WTC11 (cell line): ENCODE results near the gene OPCML. TPM values are rescaled to one million over a fixed set of nuclear protein-coding genes. Genes with fewer than 3 reads are reported as not detected.

Experiments used
- AR ChIP-seq: fragments of 250-450 bp; sonication (Bioruptor Pico); IDR thresholded peaks from 2 replicates; pipeline ENCODE4 v1.9.0; 2021; ENCODE audit warnings: mild to moderate bottlenecking
- ATF6 ChIP-seq: sonication (generic); formaldehyde crosslinking; IDR thresholded peaks from 2 replicates; pipeline ENCODE4 v1.8.1; 2023; ENCODE audit warnings: mild to moderate bottlenecking, missing genetic modification reagents
- CDX4 ChIP-seq: fragments of 250-450 bp; sonication (Bioruptor Pico); IDR thresholded peaks from 2 replicates; pipeline ENCODE4 v1.9.0; 2021; ENCODE audit warnings: moderate library complexity, mild to moderate bottlenecking, inconsistent platforms, borderline replicate concordance
- CTCF ChIP-seq: fragments of 200-600 bp; IDR thresholded peaks from 2 replicates; pipeline ENCODE4 v1.8.0; 2022; ENCODE audit warnings: antibody characterized with exemption
- E2F1 ChIP-seq: sonication (generic); formaldehyde crosslinking; IDR thresholded peaks from 2 replicates; pipeline ENCODE4 v1.8.0; 2022; ENCODE audit warnings: mild to moderate bottlenecking, missing genetic modification reagents
- ELF4 ChIP-seq: sonication (generic); formaldehyde crosslinking; IDR thresholded peaks from 2 replicates; pipeline ENCODE4 v1.8.1; 2022; ENCODE audit warnings: low read depth, mild to moderate bottlenecking, moderate library complexity, missing genetic modification reagents
- ERG ChIP-seq: fragments of 250-450 bp; sonication (Bioruptor Pico); IDR thresholded peaks from 2 replicates; pipeline ENCODE4 v1.8.0; 2021; ENCODE audit warnings: mild to moderate bottlenecking
- ESRRA ChIP-seq: sonication (generic); formaldehyde crosslinking; IDR thresholded peaks from 2 replicates; pipeline ENCODE4 v1.8.1; 2022; ENCODE audit warnings: mild to moderate bottlenecking, missing genetic modification reagents, borderline replicate concordance
- ETV6 ChIP-seq: sonication (generic); formaldehyde crosslinking; IDR thresholded peaks from 2 replicates; pipeline ENCODE4 v1.8.1; 2022; ENCODE audit warnings: mild to moderate bottlenecking, missing genetic modification reagents
- GRHL2 ChIP-seq: fragments of 250-450 bp; sonication (Bioruptor Pico); IDR thresholded peaks from 2 replicates; pipeline ENCODE4 v1.8.0; 2022; ENCODE audit warnings: mild to moderate bottlenecking, moderate library complexity; ENCODE audit not compliant: insufficient replicate concordance, severe bottlenecking
- MAX ChIP-seq: sonication (generic); formaldehyde crosslinking; IDR thresholded peaks from 2 replicates; pipeline ENCODE4 v1.8.0; 2022; ENCODE audit warnings: mild to moderate bottlenecking, missing genetic modification reagents
- MXD4 ChIP-seq: fragments of 250-450 bp; sonication (Bioruptor Pico); IDR thresholded peaks from 2 replicates; pipeline ENCODE4 v1.8.0; 2021; ENCODE audit warnings: mild to moderate bottlenecking, moderate library complexity, borderline replicate concordance
- MYBL2 ChIP-seq: sonication (generic); formaldehyde crosslinking; IDR thresholded peaks from 2 replicates; pipeline ENCODE4 v1.8.1; 2023; ENCODE audit warnings: mild to moderate bottlenecking, moderate library complexity, missing genetic modification reagents
- NFATC4 ChIP-seq: fragments of 250-450 bp; sonication (Bioruptor Pico); IDR thresholded peaks from 2 replicates; pipeline ENCODE4 v1.9.0; 2021; ENCODE audit warnings: mild to moderate bottlenecking
- NFYB ChIP-seq: sonication (generic); formaldehyde crosslinking; conservative IDR thresholded peaks from 2 replicates; pipeline ENCODE4 v1.8.0; 2022; ENCODE audit warnings: low read depth, missing genetic modification reagents
- NR3C1 ChIP-seq: sonication (generic); formaldehyde crosslinking; conservative IDR thresholded peaks from 2 replicates; pipeline ENCODE4 v1.8.1; 2023; ENCODE audit warnings: low read depth, mild to moderate bottlenecking, missing genetic modification reagents
- PREB ChIP-seq: sonication (generic); formaldehyde crosslinking; IDR thresholded peaks from 2 replicates; pipeline ENCODE4 v1.8.1; 2022; ENCODE audit warnings: mild to moderate bottlenecking, missing genetic modification reagents, moderate library complexity, borderline replicate concordance
- SOX15 ChIP-seq: fragments of 250-450 bp; sonication (Bioruptor Pico); IDR thresholded peaks from 2 replicates; pipeline ENCODE4 v1.9.0; 2021; ENCODE audit warnings: mild to moderate bottlenecking
- SP1 ChIP-seq: sonication (generic); formaldehyde crosslinking; conservative IDR thresholded peaks from 2 replicates; pipeline ENCODE4 v1.8.1; 2022; ENCODE audit warnings: missing genetic modification reagents
- TCF7 ChIP-seq: sonication (generic); formaldehyde crosslinking; IDR thresholded peaks from 2 replicates; pipeline ENCODE4 v1.8.0; 2022; ENCODE audit warnings: mild to moderate bottlenecking, low read depth, missing genetic modification reagents, moderate library complexity
- TP53 ChIP-seq: sonication (generic); formaldehyde crosslinking; IDR thresholded peaks from 2 replicates; pipeline ENCODE4 v1.8.1; 2023; ENCODE audit warnings: mild to moderate bottlenecking, missing genetic modification reagents
- ZBTB21 ChIP-seq: sonication (generic); formaldehyde crosslinking; IDR thresholded peaks from 2 replicates; pipeline ENCODE4 v1.8.1; 2023; ENCODE audit warnings: mild to moderate bottlenecking, missing genetic modification reagents, borderline replicate concordance
- ZMAT4 ChIP-seq: fragments of 250-450 bp; sonication (Bioruptor Pico); IDR thresholded peaks from 2 replicates; pipeline ENCODE4 v1.9.0; 2021; ENCODE audit warnings: mild to moderate bottlenecking
- ZNF219 ChIP-seq: sonication (generic); formaldehyde crosslinking; IDR thresholded peaks from 2 replicates; pipeline ENCODE4 v1.8.0; 2023; ENCODE audit warnings: missing genetic modification reagents, mild to moderate bottlenecking, borderline replicate concordance
- ZNF263 ChIP-seq: sonication (generic); formaldehyde crosslinking; IDR thresholded peaks from 2 replicates; pipeline ENCODE4 v1.8.1; 2022; ENCODE audit warnings: low read depth, mild to moderate bottlenecking, moderate library complexity, missing genetic modification reagents
- ZNF396 ChIP-seq: fragments of 250-450 bp; sonication (Bioruptor Pico); IDR thresholded peaks from 2 replicates; pipeline ENCODE4 v1.8.0; 2021; ENCODE audit warnings: mild to moderate bottlenecking, moderate library complexity, borderline replicate concordance
- ZNF423 ChIP-seq: fragments of 250-450 bp; sonication (Bioruptor Pico); IDR thresholded peaks from 2 replicates; pipeline ENCODE4 v2.1.2; 2022; ENCODE audit warnings: mild to moderate bottlenecking, moderate library complexity
- ZNF671 ChIP-seq: fragments of 250-450 bp; sonication (Bioruptor Pico); IDR thresholded peaks from 2 replicates; pipeline ENCODE4 v1.8.0; 2021; ENCODE audit warnings: mild to moderate bottlenecking
- total RNA-seq: library from RNA; stranded (reverse); gene quantifications from 3 replicates; pipeline ENCODE4 v1.2.3, GENCODE V29; 2021

Gene OPCML
- total RNA-seq, 1 experiment from 2014 or later: 1.5 TPM

GRCh38 chr11:133541021-133541719 is 8.9 kb upstream of the OPCML start (continued):
- no peak for TF ChIP-seq PREB (CRISPR knock-in tag)
- peak; percentile 37; the same call in 1 of the 2 replicates for TF ChIP-seq ZNF423
- TF ChIP-seq ZNF671 (CRISPR knock-in tag): no peak
- no peak for TF ChIP-seq NFYB
- TF ChIP-seq SOX15 (CRISPR knock-in tag): no peak
- TF ChIP-seq TCF7: no peak
- peak; percentile 97 for TF ChIP-seq ETV6 (CRISPR knock-in tag)
- TF ChIP-seq CDX4 (CRISPR knock-in tag): no peak
- TF ChIP-seq CTCF: no peak
- no peak for TF ChIP-seq GRHL2 (CRISPR knock-in tag)
- TF ChIP-seq ZNF396: no peak
- TF ChIP-seq ESRRA (CRISPR knock-in tag): no peak
- 0 out of 2 replicates have a peak, but pooled peaks have one; percentile 22 for TF ChIP-seq MAX (CRISPR knock-in tag)
- no peak for TF ChIP-seq NFATC4 (CRISPR knock-in tag)
- TF ChIP-seq ZNF263 (CRISPR knock-in tag): no peak
- peak; percentile 65 for TF ChIP-seq SP1 (CRISPR knock-in tag)
- TF ChIP-seq MYBL2 (CRISPR knock-in tag): no peak
- TF ChIP-seq ATF6 (CRISPR knock-in tag): no peak
- TF ChIP-seq AR (CRISPR knock-in tag): no peak
- TF ChIP-seq ZMAT4 (CRISPR knock-in tag): no peak
- TF ChIP-seq TP53 (CRISPR knock-in tag): 0 out of 2 replicates have a peak, but pooled peaks have one; percentile 31
- TF ChIP-seq ELF4 (CRISPR knock-in tag): no peak
- no peak for TF ChIP-seq ZNF219 (CRISPR knock-in tag)
- TF ChIP-seq ZBTB21 (CRISPR knock-in tag): no peak
- no peak for TF ChIP-seq ERG
- no peak for TF ChIP-seq NR3C1 (CRISPR knock-in tag)
- no peak for TF ChIP-seq E2F1 (CRISPR knock-in tag)
- no peak for TF ChIP-seq MXD4
